WTC11 (cell line): ENCODE measurements around the gene MACROD2.

Source experiments
- TF ChIP-seq, protein P1 (sequence below): fragments of 250-450 bp; sonication (Bioruptor Pico); conservative IDR thresholded peaks from 2 replicates; pipeline ENCODE4 v1.9.0; 2021; ENCODE audit warnings: mild to moderate bottlenecking
- TF ChIP-seq, protein P2 (sequence below): fragments of 200-600 bp; IDR thresholded peaks from 2 replicates; pipeline ENCODE4 v1.8.0; 2022; ENCODE audit warnings: antibody characterized with exemption

DNA sequence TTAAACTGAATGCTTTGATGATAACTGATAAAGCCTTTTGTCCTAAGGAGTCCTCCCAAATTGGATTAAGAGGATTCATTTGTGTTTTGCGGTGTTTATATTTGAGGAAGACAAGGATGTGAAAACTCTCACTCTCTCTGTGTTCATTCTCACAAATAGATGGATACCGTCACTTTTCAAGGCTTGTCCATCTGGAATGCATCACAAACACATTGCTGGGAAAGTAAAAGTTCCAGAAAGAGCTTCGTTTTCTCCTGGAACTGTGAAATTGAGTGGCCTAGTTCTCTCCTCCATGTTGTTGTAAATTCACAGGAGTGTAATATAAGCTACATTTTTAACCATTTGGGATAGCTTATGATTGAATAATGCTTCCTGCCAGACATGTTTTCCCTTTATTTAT is 923.7 kb downstream of the MACROD2 start:
- TF ChIP-seq, protein P1, sequence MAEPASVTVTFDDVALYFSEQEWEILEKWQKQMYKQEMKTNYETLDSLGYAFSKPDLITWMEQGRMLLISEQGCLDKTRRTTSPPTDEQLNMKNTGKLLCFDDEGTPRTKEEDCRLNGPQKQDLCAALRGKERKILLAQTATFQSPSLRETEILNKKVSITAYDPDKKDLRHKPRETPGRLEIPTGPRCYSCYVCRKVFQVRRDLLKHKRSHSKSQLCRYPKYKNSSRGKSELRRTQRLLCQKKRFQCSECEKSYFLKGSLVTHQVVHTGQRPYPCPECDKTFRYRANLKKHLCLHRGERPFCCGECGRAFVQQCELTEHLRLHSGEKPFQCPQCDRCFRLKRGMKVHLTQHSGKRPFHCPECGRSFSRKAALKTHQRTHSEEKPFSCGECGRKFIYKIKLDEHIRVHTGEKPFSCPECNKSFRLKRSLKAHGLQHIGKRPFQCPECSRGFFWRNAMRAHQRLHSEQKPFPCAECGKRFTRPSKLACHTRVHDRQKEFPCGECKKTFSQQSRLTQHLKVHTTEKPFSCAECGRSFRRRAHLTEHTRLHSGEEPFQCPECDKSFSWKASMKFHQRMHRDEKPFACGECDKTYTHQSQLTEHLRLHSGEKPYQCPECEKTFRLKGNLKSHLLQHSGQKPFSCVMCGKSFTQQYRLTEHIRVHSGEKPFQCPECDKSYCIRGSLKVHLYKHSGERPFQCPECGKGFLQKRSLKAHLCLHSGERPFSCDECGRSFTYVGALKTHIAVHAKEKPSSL (CRISPR knock-in tag): no peak
- TF ChIP-seq, protein P2, sequence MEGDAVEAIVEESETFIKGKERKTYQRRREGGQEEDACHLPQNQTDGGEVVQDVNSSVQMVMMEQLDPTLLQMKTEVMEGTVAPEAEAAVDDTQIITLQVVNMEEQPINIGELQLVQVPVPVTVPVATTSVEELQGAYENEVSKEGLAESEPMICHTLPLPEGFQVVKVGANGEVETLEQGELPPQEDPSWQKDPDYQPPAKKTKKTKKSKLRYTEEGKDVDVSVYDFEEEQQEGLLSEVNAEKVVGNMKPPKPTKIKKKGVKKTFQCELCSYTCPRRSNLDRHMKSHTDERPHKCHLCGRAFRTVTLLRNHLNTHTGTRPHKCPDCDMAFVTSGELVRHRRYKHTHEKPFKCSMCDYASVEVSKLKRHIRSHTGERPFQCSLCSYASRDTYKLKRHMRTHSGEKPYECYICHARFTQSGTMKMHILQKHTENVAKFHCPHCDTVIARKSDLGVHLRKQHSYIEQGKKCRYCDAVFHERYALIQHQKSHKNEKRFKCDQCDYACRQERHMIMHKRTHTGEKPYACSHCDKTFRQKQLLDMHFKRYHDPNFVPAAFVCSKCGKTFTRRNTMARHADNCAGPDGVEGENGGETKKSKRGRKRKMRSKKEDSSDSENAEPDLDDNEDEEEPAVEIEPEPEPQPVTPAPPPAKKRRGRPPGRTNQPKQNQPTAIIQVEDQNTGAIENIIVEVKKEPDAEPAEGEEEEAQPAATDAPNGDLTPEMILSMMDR: no peak
